PC-9 (cell line): Measurements from ENCODE around the gene HMX1.

Source experiments
- CTCF ChIP-seq: fragments of 200-600 bp; sonication (generic); conservative IDR thresholded peaks from 2 replicates; pipeline ENCODE4 v1.6.1; 2017; ENCODE audit warnings: mixed run types, antibody characterized with exemption, mild to moderate bottlenecking, moderate library complexity
- EZH2 ChIP-seq: fragments of 200-600 bp; sonication (generic); IDR thresholded peaks from 2 replicates; pipeline ENCODE4 v1.8.0; 2017; ENCODE audit warnings: antibody characterized with exemption, low read depth

- TF ChIP-seq CTCF, result no peak
- no peak for TF ChIP-seq EZH2
Observed at GRCh38 chr4:8893227-8893623, 21.6 kb upstream of the HMX1 start.
